HG03457 (cell line): Measurements from ENCODE around the gene ZNF521.

ENCODE experiments used
- ATAC-seq: cut with Tn5 transposase; IDR thresholded peaks from one replicate; pipeline ENCODE4 v1.9.1; 2021; ENCODE audit warnings: moderate number of reproducible peaks; ENCODE audit not compliant: unreplicated experiment

The ZNF521 gene

GRCh38 chr18:25229920-25230319 is 122.0 kb downstream of the ZNF521 start:
- ATAC-seq: no peak

- no peak for ATAC-seq
These were observed 122.9 kb downstream of the ZNF521 start for GRCh38 chr18:25229081-25229480.

GRCh38 chr18:25228410-25228809 is 123.6 kb downstream of the ZNF521 start:
- no peak for ATAC-seq

- ATAC-seq: no peak
These were observed 126.8 kb downstream of the ZNF521 start for GRCh38 chr18:25225151-25225550.

- ATAC-seq: no peak
These were observed 127.8 kb downstream of the ZNF521 start for GRCh38 chr18:25223899-25224886.

GRCh38 chr18:25223211-25223610 is 128.8 kb downstream of the ZNF521 start:
- ATAC-seq: no peak

- ATAC-seq: no peak
These were observed 129.3 kb downstream of the ZNF521 start for GRCh38 chr18:25222648-25223047.

- ATAC-seq: no peak
These were observed 141.3 kb downstream of the ZNF521 start for GRCh38 chr18:25210622-25211021.

GRCh38 chr18:25192065-25192464 is 159.9 kb downstream of the ZNF521 start:
- ATAC-seq: no peak

GRCh38 chr18:25190472-25190871 is 161.5 kb downstream of the ZNF521 start:
- ATAC-seq: no peak

GRCh38 chr18:25189391-25190185 is 162.4 kb downstream of the ZNF521 start:
- no peak for ATAC-seq

GRCh38 chr18:25187521-25188192 is 164.3 kb downstream of the ZNF521 start:
- ATAC-seq: no peak

GRCh38 chr18:25186871-25187270 is 165.1 kb downstream of the ZNF521 start:
- ATAC-seq: no peak

- no peak for ATAC-seq
These were observed 170.0 kb downstream of the ZNF521 start for GRCh38 chr18:25181993-25182392.

GRCh38 chr18:25181581-25181980 is 170.4 kb downstream of the ZNF521 start:
- ATAC-seq: no peak

- ATAC-seq: no peak
These were observed 170.9 kb downstream of the ZNF521 start for GRCh38 chr18:25180973-25181548.

GRCh38 chr18:25177631-25178030 is 174.3 kb downstream of the ZNF521 start:
- ATAC-seq: no peak

GRCh38 chr18:25176518-25177042 is 175.4 kb downstream of the ZNF521 start:
- no peak for ATAC-seq

GRCh38 chr18:25175558-25176517 is 176.1 kb downstream of the ZNF521 start:
- no peak for ATAC-seq
